Thoracic aorta (tissue), 2 donors: ENCODE results near the gene NCBP3. TPM values are rescaled to one million over a fixed set of nuclear protein-coding genes. Genes with fewer than 3 reads are reported as not detected.

Experiments used
- ATAC-seq: fragments of 150-250 bp; one replicate; pipeline ENCODE4 v1.8.0; 2017; ENCODE audit warnings: low read depth; ENCODE audit not compliant: insufficient number of reproducible peaks, low FRiP score
- DNase-seq: peaks from one replicate; pipeline ENCODE4 v3.0.0-alpha.2; 2020; ENCODE audit warnings: low spot score
- H3K27ac ChIP-seq, 2 donors: fragments of 200-600 bp; sonication (generic); 1 replicate in 1 of 2; 2 replicates in 1 of 2; pipeline ENCODE4 v1.5.1; 2016; ENCODE audit warnings: mild to moderate bottlenecking in 2 of 2, moderate library complexity in 2 of 2
- H3K27me3 ChIP-seq: fragments of 200-600 bp; sonication (generic); replicated peaks from 2 replicates; pipeline ENCODE4 v1.6.0; 2016; ENCODE audit warnings: mild to moderate bottlenecking; ENCODE audit not compliant: insufficient read depth
- H3K36me3 ChIP-seq: fragments of 200-600 bp; sonication (generic); one replicate; pipeline ENCODE4 v1.5.1; 2016
- H3K4me1 ChIP-seq, 2 donors: fragments of 200-600 bp; sonication (generic); 1 replicate in 1 of 2; 2 replicates in 1 of 2; pipeline versions ENCODE4 v1.5.1 to v1.6.0; 2016; ENCODE audit warnings: low read depth in 2 of 2, mild to moderate bottlenecking in 1 of 2; ENCODE audit not compliant: control insufficient read depth in 1 of 2
- H3K4me3 ChIP-seq: fragments of 200-600 bp; sonication (generic); 2 replicates; pipeline ENCODE4 v1.5.1; 2016; ENCODE audit warnings: mild to moderate bottlenecking
- H3K9me3 ChIP-seq: fragments of 200-600 bp; sonication (generic); 2 replicates; pipeline ENCODE4 v1.5.1; 2016
- total RNA-seq, 2 donors: library from RNA; depleted of rRNA; stranded (reverse); fragments of >200 nt; gene quantifications; one replicate each; pipeline versions ENCODE4 v1.1.0 to v1.2.3, GENCODE V29; 2016
- TF ChIP-seq, protein P1 (sequence below): fragments of 200-600 bp; sonication (generic); IDR thresholded peaks from one replicate; pipeline ENCODE4 v1.5.1; 2019; ENCODE audit warnings: antibody characterized with exemption

Gene NCBP3
- total RNA-seq, 2 donors from 2014 or later, result 28.8 to 47.8 TPM

DNA sequence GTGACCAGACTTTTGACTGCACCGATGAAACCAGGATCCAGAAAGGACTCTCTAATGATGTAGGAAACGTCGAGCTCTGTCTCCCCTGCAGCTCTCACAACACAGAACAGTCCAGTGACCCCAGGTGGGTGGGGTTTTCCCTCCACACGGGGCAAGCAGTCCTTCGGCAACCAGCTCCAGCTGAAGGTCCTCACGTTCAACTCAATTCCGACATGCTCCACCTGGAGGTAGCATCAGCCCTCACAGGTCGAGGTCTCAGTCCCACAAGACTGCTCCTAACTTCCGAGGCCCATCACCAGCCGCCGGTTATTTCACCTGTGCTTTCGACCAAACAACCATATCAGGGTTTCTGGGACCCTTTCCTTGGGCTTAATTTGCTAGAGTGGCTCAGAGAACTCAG is 73.3 kb downstream of the NCBP3 start:
- DNase-seq (no peak), ATAC-seq (no peak)
- Histone ChIP-seq H3K36me3 (no peaks in the 10 kb centered on the region), H3K27me3 (no peaks in the 10 kb centered on the region), H3K4me3 (no peak overlapping the region), H3K4me1 (no peaks in the 10 kb centered on the region), H3K27ac (no peak overlapping the region), H3K9me3 (no peaks in the 10 kb centered on the region)
- TF ChIP-seq, protein P1, sequence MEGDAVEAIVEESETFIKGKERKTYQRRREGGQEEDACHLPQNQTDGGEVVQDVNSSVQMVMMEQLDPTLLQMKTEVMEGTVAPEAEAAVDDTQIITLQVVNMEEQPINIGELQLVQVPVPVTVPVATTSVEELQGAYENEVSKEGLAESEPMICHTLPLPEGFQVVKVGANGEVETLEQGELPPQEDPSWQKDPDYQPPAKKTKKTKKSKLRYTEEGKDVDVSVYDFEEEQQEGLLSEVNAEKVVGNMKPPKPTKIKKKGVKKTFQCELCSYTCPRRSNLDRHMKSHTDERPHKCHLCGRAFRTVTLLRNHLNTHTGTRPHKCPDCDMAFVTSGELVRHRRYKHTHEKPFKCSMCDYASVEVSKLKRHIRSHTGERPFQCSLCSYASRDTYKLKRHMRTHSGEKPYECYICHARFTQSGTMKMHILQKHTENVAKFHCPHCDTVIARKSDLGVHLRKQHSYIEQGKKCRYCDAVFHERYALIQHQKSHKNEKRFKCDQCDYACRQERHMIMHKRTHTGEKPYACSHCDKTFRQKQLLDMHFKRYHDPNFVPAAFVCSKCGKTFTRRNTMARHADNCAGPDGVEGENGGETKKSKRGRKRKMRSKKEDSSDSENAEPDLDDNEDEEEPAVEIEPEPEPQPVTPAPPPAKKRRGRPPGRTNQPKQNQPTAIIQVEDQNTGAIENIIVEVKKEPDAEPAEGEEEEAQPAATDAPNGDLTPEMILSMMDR, result no peak

DNA sequence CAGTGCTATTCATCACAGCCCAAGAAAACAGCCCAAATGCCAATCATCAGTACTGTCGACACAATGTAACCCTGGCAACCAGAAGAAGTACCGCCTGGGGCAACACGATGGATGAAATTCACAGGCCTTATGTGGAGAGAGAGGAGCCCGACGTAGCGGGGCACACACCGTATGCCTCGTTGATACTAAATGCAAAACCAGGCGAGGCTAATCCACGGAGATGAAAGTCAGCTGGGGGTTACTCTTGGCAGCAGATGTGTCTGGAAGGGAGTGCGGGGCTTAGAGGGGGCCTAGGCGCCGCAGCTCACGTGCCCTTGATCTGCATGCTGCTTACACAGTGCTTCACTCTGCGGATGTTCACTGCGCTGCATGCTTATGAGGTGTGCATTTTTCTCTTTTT is 74.9 kb downstream of the NCBP3 start:
- Histone ChIP-seq H3K36me3 (no peaks in the 10 kb centered on the region), H3K9me3 (no peaks in the 10 kb centered on the region), H3K4me1 (no peaks in the 10 kb centered on the region), H3K27me3 (no peaks in the 10 kb centered on the region), H3K27ac (no peak overlapping the region), H3K4me3 (no peak overlapping the region)
- ATAC-seq (no peak), DNase-seq (no peak)
- TF ChIP-seq, protein P1, result no peak

DNA sequence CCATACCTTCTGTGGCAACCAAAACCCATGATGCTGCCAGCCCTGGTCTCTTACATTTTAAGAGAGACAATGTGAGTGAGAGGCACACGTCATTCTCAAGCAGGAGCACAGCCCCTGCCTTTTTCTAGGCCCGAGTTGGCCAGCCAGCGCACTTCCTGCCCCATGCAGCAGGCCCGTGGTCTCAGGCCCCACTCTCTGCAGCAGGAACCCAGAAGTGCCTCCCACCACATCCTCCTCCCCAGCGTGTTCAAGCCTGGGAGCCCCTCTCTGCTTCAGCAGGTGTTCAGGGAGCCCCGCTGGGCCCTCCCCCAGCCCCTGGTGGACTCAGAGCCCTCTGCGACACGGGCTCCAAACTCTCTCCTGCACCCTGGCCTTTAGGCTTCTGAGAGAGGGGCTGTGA is 75.6 kb downstream of the NCBP3 start:
- DNase-seq, result no peak
- TF ChIP-seq, protein P1, result no peak

DNA sequence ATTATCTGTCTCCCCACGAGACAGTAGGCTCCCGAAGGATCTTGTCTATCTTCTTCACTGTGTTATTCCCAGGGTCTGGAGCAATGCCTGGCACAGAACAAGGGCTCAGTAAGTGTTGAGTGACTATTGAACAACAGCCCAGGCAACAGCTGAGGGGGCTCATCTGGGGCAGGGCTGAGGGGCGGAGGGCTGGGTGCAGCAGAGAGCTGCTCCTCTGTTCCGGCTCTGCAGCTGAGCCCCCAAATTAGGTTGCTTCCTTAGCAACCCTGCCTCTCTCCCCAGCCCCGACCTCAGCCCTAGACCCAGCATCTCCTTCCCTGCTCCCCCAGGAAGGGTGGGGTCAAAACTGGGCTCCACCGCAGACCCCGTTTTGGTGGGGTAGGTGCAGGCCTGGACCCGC is 77.3 kb downstream of the NCBP3 start:
- ATAC-seq (no peak), DNase-seq (no peak)
- TF ChIP-seq, protein P1, result no peak
- Histone ChIP-seq H3K27me3 (no peaks in the 10 kb centered on the region), H3K4me1 (no peaks in the 10 kb centered on the region), H3K4me3 (no peak overlapping the region), H3K9me3 (no peaks in the 10 kb centered on the region), H3K27ac (no peak overlapping the region), H3K36me3 (no peaks in the 10 kb centered on the region)

More for the DNA sequence above, 75.6 kb downstream of the NCBP3 start:
- Histone ChIP-seq H3K4me1 (no peaks in the 10 kb centered on the region), H3K27me3 (no peaks in the 10 kb centered on the region), H3K9me3 (no peaks in the 10 kb centered on the region), H3K4me3 (no peak overlapping the region), H3K27ac (no peak overlapping the region), H3K36me3 (no peaks in the 10 kb centered on the region)
- ATAC-seq, result no peak

DNA sequence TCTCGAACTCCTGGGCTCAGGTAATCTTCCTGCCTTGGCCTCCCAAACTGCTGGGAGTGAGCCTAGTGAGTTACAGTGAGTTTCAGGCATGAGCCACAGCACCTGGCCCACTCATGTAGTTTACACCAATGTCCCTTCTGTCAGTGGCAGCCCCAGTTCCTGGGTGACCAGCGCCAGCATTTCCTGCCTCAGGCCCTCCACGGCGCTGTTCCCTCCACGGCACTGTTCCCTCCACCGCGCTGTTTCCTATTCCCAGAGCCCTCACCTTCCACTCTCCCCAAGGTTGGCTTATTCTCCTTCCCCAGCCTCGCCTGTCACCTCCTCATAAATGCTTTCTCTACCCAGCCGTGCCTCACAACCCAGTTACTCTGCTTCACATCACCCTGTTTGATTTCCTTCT is 77.7 kb downstream of the NCBP3 start:
- ATAC-seq (no peak), DNase-seq (no peak)
- Histone ChIP-seq H3K27me3 (no peaks in the 10 kb centered on the region), H3K4me3 (no peak overlapping the region), H3K9me3 (no peaks in the 10 kb centered on the region), H3K27ac (no peak overlapping the region), H3K4me1 (no peaks in the 10 kb centered on the region), H3K36me3 (no peaks in the 10 kb centered on the region)
- TF ChIP-seq, protein P1, result no peak
